DOHH2 (cell line): ENCODE measurements around the gene JRKL.

Experiments used
- H3F3A ChIP-seq: fragments of 200-600 bp; sonication (generic), shearing (Covaris generic); 2 replicates; pipeline ENCODE4 v1.6.0; 2016; ENCODE audit warnings: antibody characterized with exemption, mild to moderate bottlenecking; ENCODE audit not compliant: control insufficient read depth, insufficient read depth
- H3K27ac ChIP-seq: fragments of 200-600 bp; sonication (generic); 2 replicates; pipeline ENCODE4 v1.5.1; 2014; ENCODE audit warnings: low read depth, mild to moderate bottlenecking, low read length, moderate library complexity
- H3K27me3 ChIP-seq: fragments of 200-600 bp; sonication (generic); 2 replicates; pipeline ENCODE4 v1.6.1; 2014; ENCODE audit warnings: mild to moderate bottlenecking, low read length, mixed read lengths; ENCODE audit not compliant: control insufficient read depth
- H3K36me3 ChIP-seq: fragments of 200-600 bp; sonication (generic); 2 replicates; pipeline ENCODE4 v1.6.1; 2014; ENCODE audit warnings: mild to moderate bottlenecking, low read length, moderate library complexity, mixed read lengths; ENCODE audit not compliant: control insufficient read depth
- H3K4me1 ChIP-seq: fragments of 200-600 bp; sonication (generic); 2 replicates; pipeline ENCODE4 v1.6.1; 2014; ENCODE audit warnings: mild to moderate bottlenecking, low read length, mixed read lengths; ENCODE audit not compliant: control insufficient read depth
- H3K4me2 ChIP-seq: fragments of 200-600 bp; sonication (generic); 2 replicates; pipeline ENCODE4 v1.6.0; 2014; ENCODE audit warnings: mild to moderate bottlenecking, low read length, moderate library complexity
- H3K4me3 ChIP-seq: fragments of 200-600 bp; sonication (generic); 2 replicates; pipeline ENCODE4 v1.5.1; 2014; ENCODE audit warnings: mild to moderate bottlenecking, low read length, mixed read lengths
- H3K79me2 ChIP-seq: fragments of 200-600 bp; sonication (generic); 2 replicates; pipeline ENCODE4 v1.6.1; 2014; ENCODE audit warnings: mild to moderate bottlenecking, low read length, mixed read lengths; ENCODE audit not compliant: control insufficient read depth
- H3K9me2 ChIP-seq: fragments of 200-600 bp; sonication (generic); replicated peaks from 2 replicates; pipeline ENCODE4 v1.6.1; 2014; ENCODE audit warnings: mild to moderate bottlenecking, low read length, mixed read lengths; ENCODE audit not compliant: control insufficient read depth
- H3K9me3 ChIP-seq: fragments of 200-600 bp; sonication (generic); 2 replicates; pipeline ENCODE4 v1.6.1; 2014; ENCODE audit warnings: antibody characterized with exemption, low read length, mixed read lengths; ENCODE audit not compliant: control insufficient read depth, insufficient read depth
- H4K20me1 ChIP-seq: fragments of 200-600 bp; sonication (generic); 2 replicates; pipeline ENCODE4 v1.6.0; 2014; ENCODE audit warnings: low read depth, mild to moderate bottlenecking, antibody characterized with exemption, low read length, moderate library complexity; ENCODE audit not compliant: control insufficient read depth, insufficient read depth
- EZH2phosphoT487 ChIP-seq: fragments of 200-600 bp; sonication (generic); IDR thresholded peaks from 2 replicates; pipeline ENCODE4 v1.6.1; 2017; ENCODE audit warnings: borderline replicate concordance, mild to moderate bottlenecking, antibody characterized with exemption, low read length, moderate library complexity, mixed read lengths
- TF ChIP-seq, protein P1 (sequence below): fragments of 200-600 bp; sonication (generic); IDR thresholded peaks from one replicate; pipeline ENCODE4 v1.5.1; 2014; ENCODE audit warnings: antibody characterized with exemption, mild to moderate bottlenecking, low read depth, low read length; ENCODE audit not compliant: poor library complexity, severe bottlenecking

The JRKL gene

DNA sequence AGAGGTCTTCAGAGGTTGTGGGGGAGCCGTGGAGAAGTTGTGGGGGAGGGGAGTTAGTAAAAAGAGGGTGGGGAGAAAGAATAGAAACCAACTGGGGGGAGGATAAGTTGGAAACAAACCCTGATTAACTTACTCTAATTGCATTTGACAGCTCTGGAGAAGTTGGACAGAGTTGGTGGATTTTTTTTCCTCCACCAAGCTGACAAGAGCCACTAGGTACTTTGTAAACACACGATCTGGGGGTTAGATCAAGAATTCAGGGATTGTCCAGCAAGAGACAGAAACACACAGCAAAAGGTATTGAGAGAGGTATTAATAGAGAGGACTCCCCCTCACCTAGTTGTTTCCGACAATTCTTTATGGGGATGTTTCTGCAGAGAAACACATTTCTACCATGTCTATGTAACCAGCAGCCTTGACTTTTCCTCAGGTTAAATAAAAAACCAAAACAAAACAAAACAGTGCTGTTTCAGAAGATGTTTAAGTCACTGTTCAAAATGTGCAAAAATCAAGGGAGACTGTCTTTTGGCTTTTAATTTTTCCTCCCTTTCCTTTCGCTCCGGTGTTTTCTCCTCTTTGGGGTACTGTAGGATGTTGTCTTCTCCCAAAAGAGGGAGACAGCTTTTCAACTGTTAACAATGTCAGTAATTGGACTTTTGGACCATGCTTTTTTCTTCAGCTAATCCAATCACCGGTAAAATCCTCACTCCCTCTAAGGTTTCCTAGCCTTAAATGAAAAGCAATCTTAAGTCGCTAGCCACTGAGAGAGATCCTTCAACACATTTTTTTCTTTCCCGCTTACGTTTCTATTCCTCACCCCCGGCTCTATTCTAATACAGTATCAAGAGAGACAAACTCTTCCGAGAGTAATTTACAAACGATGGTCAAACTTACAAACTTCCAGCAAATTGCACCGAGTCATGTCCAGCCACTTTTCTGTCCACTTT lies 47.5 kb upstream of the JRKL start:
- no peaks in the 10 kb centered on the region for H3F3A ChIP-seq
- peaks cover 18% of the 10 kb centered on the region for H3K4me1 ChIP-seq

DNA sequence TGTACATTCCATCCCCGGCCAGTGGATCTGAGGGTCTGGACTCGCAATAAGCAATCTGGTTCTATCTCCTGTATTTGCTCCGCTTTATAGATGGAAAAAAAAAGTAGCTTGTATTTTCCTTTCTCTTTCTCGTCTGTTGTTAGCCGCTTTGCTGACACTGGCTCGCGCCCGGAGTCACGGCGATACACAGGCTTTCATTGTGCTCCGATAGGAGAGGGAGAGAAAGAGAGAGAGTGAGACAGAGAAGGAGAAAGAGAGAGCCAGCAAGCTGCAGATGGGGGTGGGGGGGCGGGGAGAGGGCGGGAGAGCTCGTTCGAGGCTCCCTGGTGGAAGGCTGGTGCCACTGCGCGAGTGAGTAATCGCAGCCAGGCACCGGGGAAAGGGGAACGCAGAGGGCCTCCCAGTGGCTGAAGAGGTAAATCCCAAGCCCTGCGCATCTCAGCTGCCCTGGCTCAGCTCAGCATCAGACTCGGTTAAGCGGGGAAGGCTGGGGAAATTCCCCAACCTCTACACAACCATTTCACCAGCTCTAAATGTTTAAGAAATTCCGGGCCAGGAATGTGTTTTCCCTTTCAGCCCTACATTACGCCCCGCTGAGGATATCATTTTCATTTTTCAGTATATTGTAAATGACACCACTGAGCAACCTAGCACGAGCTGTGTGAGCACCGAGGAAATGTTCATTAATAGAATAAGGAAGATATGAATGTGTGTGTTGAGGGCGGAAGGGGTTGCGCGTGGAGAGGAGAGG lies 46.7 kb upstream of the JRKL start, which contains the start of gene MAML2:
Gene MAML2, minus strand, starts transcription at position 235 of the 751 bp plus-strand sequence. CDS start 1,300 bp downstream, outside the sequence.
- no peaks in the 10 kb centered on the region for H3K79me2 ChIP-seq
- no peaks in the 10 kb centered on the region for H3K36me3 ChIP-seq
- H3F3A ChIP-seq, result no peaks in the 10 kb centered on the region
- TF ChIP-seq, protein P1, sequence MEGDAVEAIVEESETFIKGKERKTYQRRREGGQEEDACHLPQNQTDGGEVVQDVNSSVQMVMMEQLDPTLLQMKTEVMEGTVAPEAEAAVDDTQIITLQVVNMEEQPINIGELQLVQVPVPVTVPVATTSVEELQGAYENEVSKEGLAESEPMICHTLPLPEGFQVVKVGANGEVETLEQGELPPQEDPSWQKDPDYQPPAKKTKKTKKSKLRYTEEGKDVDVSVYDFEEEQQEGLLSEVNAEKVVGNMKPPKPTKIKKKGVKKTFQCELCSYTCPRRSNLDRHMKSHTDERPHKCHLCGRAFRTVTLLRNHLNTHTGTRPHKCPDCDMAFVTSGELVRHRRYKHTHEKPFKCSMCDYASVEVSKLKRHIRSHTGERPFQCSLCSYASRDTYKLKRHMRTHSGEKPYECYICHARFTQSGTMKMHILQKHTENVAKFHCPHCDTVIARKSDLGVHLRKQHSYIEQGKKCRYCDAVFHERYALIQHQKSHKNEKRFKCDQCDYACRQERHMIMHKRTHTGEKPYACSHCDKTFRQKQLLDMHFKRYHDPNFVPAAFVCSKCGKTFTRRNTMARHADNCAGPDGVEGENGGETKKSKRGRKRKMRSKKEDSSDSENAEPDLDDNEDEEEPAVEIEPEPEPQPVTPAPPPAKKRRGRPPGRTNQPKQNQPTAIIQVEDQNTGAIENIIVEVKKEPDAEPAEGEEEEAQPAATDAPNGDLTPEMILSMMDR, result peak; percentile 68
- TF ChIP-seq EZH2phosphoT487, result no peak
- H3K4me3 ChIP-seq, result peak within 1 kb of the TSS; percentile 70
- no peaks in the 10 kb centered on the region for H4K20me1 ChIP-seq
- peaks cover 18% of the 10 kb centered on the region for H3K4me1 ChIP-seq
- H3K4me2 ChIP-seq, result peak within 1 kb of the TSS; percentile 75
- no peak within 1 kb of the TSS for H3K27ac ChIP-seq
- no peaks in the 10 kb centered on the region for H3K9me2 ChIP-seq
- H3K27me3 ChIP-seq, result peaks cover 13% of the 10 kb centered on the region
- no peaks in the 10 kb centered on the region for H3K9me3 ChIP-seq

More for the DNA sequence above, 47.5 kb upstream of the JRKL start:
- Histone ChIP-seq H3K4me3 (peak overlapping the region; percentile 70), H3K9me3 (no peaks in the 10 kb centered on the region), H3K79me2 (no peaks in the 10 kb centered on the region), H3K36me3 (no peaks in the 10 kb centered on the region), H3K4me2 (peak overlapping the region; percentile 75), H3K27me3 (peaks cover 13% of the 10 kb centered on the region), H3K27ac (no peak overlapping the region), H3K9me2 (no peaks in the 10 kb centered on the region), H4K20me1 (no peaks in the 10 kb centered on the region)
- TF ChIP-seq, protein P1, result no peak
- TF ChIP-seq EZH2phosphoT487, result no peak

DNA sequence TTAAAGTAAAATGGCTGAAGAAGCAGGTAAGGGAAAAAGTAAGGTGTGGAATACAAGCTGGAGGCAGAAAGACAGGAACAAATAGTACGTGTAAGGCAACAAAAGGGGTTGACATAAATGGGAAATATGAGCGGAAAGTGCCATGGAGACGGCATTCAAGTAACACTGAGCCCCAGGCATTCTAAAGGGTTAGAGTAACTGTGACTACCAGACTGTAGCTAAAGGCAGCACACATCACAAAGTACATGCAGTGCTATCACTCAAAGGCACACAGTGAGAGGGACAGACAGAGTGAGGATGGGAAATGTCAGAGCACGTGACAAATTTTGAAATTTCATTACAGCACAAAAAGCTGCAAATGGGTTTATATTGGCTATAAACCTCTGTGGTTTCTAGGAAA lies 33.0 kb upstream of the JRKL start:
- TF ChIP-seq EZH2phosphoT487, result no peak
- TF ChIP-seq, protein P1, result no peak
- no peaks in the 10 kb centered on the region for H4K20me1 ChIP-seq
- no peaks in the 10 kb centered on the region for H3K9me2 ChIP-seq

More for the DNA sequence above, 33.0 kb upstream of the JRKL start:
- peaks cover 23% of the 10 kb centered on the region for H3K36me3 ChIP-seq
- H3K9me3 ChIP-seq, result no peaks in the 10 kb centered on the region
- H3K4me2 ChIP-seq, result no peak overlapping the region
- H3K27me3 ChIP-seq, result no peaks in the 10 kb centered on the region
- H3K4me3 ChIP-seq, result no peak overlapping the region
- no peaks in the 10 kb centered on the region for H3K79me2 ChIP-seq
- H3F3A ChIP-seq, result no peaks in the 10 kb centered on the region
- no peak overlapping the region for H3K27ac ChIP-seq
- no peaks in the 10 kb centered on the region for H3K4me1 ChIP-seq
